Neural cell (in vitro differentiated cells): Measurements from ENCODE around the gene SPSB4. TPM values are rescaled to one million over a fixed set of nuclear protein-coding genes. Genes with fewer than 3 reads are reported as not detected.

Source experiments
- H2AFZ ChIP-seq: fragments of 200-600, 300-800 bp; sonication (generic), shearing (Covaris generic); 2 replicates; pipeline ENCODE4 v1.6.0; 2014; ENCODE audit warnings: low read depth, mild to moderate bottlenecking, antibody characterized with exemption, low read length, moderate library complexity
- H3F3A ChIP-seq: fragments of 200-600 bp; shearing (Covaris generic); 2 replicates; pipeline ENCODE4 v1.6.1; 2016; ENCODE audit warnings: mild to moderate bottlenecking, moderate library complexity, mixed read lengths, antibody characterized with exemption, low read length; ENCODE audit not compliant: insufficient read depth, poor library complexity, severe bottlenecking
- H3K27ac ChIP-seq: fragments of 200-600, 300-800 bp; sonication (generic), shearing (Covaris generic); 2 replicates; pipeline ENCODE4 v1.5.1; 2014; ENCODE audit warnings: mild to moderate bottlenecking, low read length, moderate library complexity
- H3K27me3 ChIP-seq: fragments of 300-800, 200-600 bp; sonication (generic), shearing (Covaris generic); 2 replicates; pipeline ENCODE4 v1.6.0; 2014; ENCODE audit warnings: mild to moderate bottlenecking, low read depth, low read length, moderate library complexity; ENCODE audit not compliant: insufficient read depth
- H3K36me3 ChIP-seq: fragments of 300-800, 200-600 bp; sonication (generic), shearing (Covaris generic); 2 replicates; pipeline ENCODE4 v1.5.1; 2014; ENCODE audit warnings: mild to moderate bottlenecking, antibody characterized with exemption, low read length, moderate library complexity; ENCODE audit not compliant: insufficient read depth
- H3K4me2 ChIP-seq: fragments of 300-800, 200-600 bp; sonication (generic), shearing (Covaris generic); 2 replicates; pipeline ENCODE4 v1.6.0; 2014; ENCODE audit warnings: mild to moderate bottlenecking, low read length
- H3K4me3 ChIP-seq: fragments of 300-800, 200-600 bp; sonication (generic), shearing (Covaris generic); 2 replicates; pipeline ENCODE4 v1.5.1; 2014; ENCODE audit warnings: mild to moderate bottlenecking, low read length, moderate library complexity
- H3K79me2 ChIP-seq: fragments of 200-600 bp; shearing (Covaris generic); replicated peaks from 2 replicates; pipeline ENCODE4 v1.6.0; 2014; ENCODE audit warnings: mild to moderate bottlenecking, low read length, moderate library complexity; ENCODE audit not compliant: insufficient read depth
- H3K9ac ChIP-seq: fragments of 300-800, 200-600 bp; sonication (generic), shearing (Covaris generic); 2 replicates; pipeline ENCODE4 v1.6.1; 2016; ENCODE audit warnings: mild to moderate bottlenecking, low read length, mixed read lengths
- H3K9me2 ChIP-seq: fragments of 200-600 bp; shearing (Covaris generic); 2 replicates; pipeline ENCODE4 v1.6.1; 2016; ENCODE audit warnings: mild to moderate bottlenecking, low read length, mixed read lengths; ENCODE audit not compliant: insufficient read depth
- H3K9me3 ChIP-seq: fragments of 200-600, 300-800 bp; sonication (generic), shearing (Covaris generic); 2 replicates; pipeline ENCODE4 v1.6.1; 2016; ENCODE audit warnings: mild to moderate bottlenecking, mixed run types, low read length, moderate library complexity, mixed read lengths
- H4K20me1 ChIP-seq: fragments of 200-600 bp; shearing (Covaris generic); 2 replicates; pipeline ENCODE4 v1.6.1; 2016; ENCODE audit warnings: mild to moderate bottlenecking, mixed run types; ENCODE audit not compliant: insufficient read depth
- EP300 ChIP-seq: fragments of 450-650 bp; conservative IDR thresholded peaks from 2 replicates; pipeline ENCODE4 v1.6.1; 2014; ENCODE audit warnings: antibody characterized with exemption, mild to moderate bottlenecking, moderate library complexity; ENCODE audit not compliant: poor library complexity, severe bottlenecking
- EZH2 ChIP-seq: fragments of 200-600, 300-800 bp; shearing (Covaris generic), sonication (generic); IDR thresholded peaks from 2 replicates; pipeline ENCODE4 v1.6.1; 2014; ENCODE audit warnings: antibody characterized with exemption, low read length, borderline replicate concordance, mild to moderate bottlenecking; ENCODE audit not compliant: insufficient read depth, poor library complexity, severe bottlenecking
- MXI1 ChIP-seq: fragments of 450-650 bp; conservative IDR thresholded peaks from 2 replicates; pipeline ENCODE4 v1.6.1; 2014; ENCODE audit warnings: antibody characterized with exemption, mild to moderate bottlenecking; ENCODE audit not compliant: poor library complexity, severe bottlenecking
- POLR2AphosphoS5 ChIP-seq: IDR thresholded peaks from 2 replicates; pipeline ENCODE4 v1.6.1; 2012
- RAD21 ChIP-seq: fragments of 450-650 bp; conservative IDR thresholded peaks from 2 replicates; pipeline ENCODE4 v1.6.1; 2014; ENCODE audit warnings: antibody characterized with exemption, mild to moderate bottlenecking, moderate library complexity
- SMC3 ChIP-seq: fragments of 450-650 bp; conservative IDR thresholded peaks from 2 replicates; pipeline ENCODE4 v1.6.1; 2014; ENCODE audit warnings: antibody characterized with exemption, mild to moderate bottlenecking, moderate library complexity; ENCODE audit not compliant: poor library complexity
- TAF1 ChIP-seq: IDR thresholded peaks from 2 replicates; pipeline ENCODE4 v1.6.1; 2012; ENCODE audit warnings: low read depth
- polyA plus RNA-seq: library from polyadenylated mRNA; depleted of rRNA; stranded (reverse); fragments of >200 nt; gene quantifications from 2 replicates; pipeline ENCODE4 v1.2.3, GENCODE V29; 2014
- TF ChIP-seq, protein P1 (sequence below): fragments of 450-650 bp; IDR thresholded peaks from 2 replicates; pipeline ENCODE4 v1.5.1; 2014; ENCODE audit warnings: antibody characterized with exemption, mild to moderate bottlenecking, moderate library complexity; ENCODE audit not compliant: poor library complexity, severe bottlenecking
- TF ChIP-seq, protein P2 (sequence below): IDR thresholded peaks from 2 replicates; pipeline ENCODE4 v1.6.1; 2012; ENCODE audit warnings: borderline replicate concordance

SPSB4 gene
- polyA plus RNA-seq, 1 donor from 2014 or later, result 6.1 TPM

- H3K4me2 ChIP-seq, result no peak overlapping the region
- TF ChIP-seq EZH2, result no peak
- no peak for TF ChIP-seq SMC3
- no peak for TF ChIP-seq RAD21
- no peak for TF ChIP-seq EP300
- TF ChIP-seq MXI1, result no peak
- TF ChIP-seq, protein P1, sequence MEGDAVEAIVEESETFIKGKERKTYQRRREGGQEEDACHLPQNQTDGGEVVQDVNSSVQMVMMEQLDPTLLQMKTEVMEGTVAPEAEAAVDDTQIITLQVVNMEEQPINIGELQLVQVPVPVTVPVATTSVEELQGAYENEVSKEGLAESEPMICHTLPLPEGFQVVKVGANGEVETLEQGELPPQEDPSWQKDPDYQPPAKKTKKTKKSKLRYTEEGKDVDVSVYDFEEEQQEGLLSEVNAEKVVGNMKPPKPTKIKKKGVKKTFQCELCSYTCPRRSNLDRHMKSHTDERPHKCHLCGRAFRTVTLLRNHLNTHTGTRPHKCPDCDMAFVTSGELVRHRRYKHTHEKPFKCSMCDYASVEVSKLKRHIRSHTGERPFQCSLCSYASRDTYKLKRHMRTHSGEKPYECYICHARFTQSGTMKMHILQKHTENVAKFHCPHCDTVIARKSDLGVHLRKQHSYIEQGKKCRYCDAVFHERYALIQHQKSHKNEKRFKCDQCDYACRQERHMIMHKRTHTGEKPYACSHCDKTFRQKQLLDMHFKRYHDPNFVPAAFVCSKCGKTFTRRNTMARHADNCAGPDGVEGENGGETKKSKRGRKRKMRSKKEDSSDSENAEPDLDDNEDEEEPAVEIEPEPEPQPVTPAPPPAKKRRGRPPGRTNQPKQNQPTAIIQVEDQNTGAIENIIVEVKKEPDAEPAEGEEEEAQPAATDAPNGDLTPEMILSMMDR, result no peak
- TF ChIP-seq TAF1, result no peak
- TF ChIP-seq POLR2AphosphoS5, result no peak
- TF ChIP-seq, protein P2, sequence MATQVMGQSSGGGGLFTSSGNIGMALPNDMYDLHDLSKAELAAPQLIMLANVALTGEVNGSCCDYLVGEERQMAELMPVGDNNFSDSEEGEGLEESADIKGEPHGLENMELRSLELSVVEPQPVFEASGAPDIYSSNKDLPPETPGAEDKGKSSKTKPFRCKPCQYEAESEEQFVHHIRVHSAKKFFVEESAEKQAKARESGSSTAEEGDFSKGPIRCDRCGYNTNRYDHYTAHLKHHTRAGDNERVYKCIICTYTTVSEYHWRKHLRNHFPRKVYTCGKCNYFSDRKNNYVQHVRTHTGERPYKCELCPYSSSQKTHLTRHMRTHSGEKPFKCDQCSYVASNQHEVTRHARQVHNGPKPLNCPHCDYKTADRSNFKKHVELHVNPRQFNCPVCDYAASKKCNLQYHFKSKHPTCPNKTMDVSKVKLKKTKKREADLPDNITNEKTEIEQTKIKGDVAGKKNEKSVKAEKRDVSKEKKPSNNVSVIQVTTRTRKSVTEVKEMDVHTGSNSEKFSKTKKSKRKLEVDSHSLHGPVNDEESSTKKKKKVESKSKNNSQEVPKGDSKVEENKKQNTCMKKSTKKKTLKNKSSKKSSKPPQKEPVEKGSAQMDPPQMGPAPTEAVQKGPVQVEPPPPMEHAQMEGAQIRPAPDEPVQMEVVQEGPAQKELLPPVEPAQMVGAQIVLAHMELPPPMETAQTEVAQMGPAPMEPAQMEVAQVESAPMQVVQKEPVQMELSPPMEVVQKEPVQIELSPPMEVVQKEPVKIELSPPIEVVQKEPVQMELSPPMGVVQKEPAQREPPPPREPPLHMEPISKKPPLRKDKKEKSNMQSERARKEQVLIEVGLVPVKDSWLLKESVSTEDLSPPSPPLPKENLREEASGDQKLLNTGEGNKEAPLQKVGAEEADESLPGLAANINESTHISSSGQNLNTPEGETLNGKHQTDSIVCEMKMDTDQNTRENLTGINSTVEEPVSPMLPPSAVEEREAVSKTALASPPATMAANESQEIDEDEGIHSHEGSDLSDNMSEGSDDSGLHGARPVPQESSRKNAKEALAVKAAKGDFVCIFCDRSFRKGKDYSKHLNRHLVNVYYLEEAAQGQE, result no peak
These were observed 45.8 kb downstream of the SPSB4 start for GRCh38 chr3:141096981-141097380.

GRCh38 chr3:141100112-141100511, 49.0 kb downstream of the SPSB4 start:
- Histone ChIP-seq H3K79me2 (peaks cover 8% of the 10 kb centered on the region), H4K20me1 (no peaks in the 10 kb centered on the region), H3K27me3 (no peaks in the 10 kb centered on the region), H3K27ac (no peak overlapping the region), H2AFZ (no peak overlapping the region), H3K4me3 (no peak overlapping the region), H3K9me2 (no peaks in the 10 kb centered on the region), H3K9me3 (no peaks in the 10 kb centered on the region), H3K9ac (no peak overlapping the region), H3K36me3 (no peaks in the 10 kb centered on the region), H3F3A (no peaks in the 10 kb centered on the region), H3K4me2 (no peak overlapping the region)
- TF ChIP-seq TAF1 (no peak), MXI1 (no peak), SMC3 (no peak), EZH2 (no peak), EP300 (no peak), POLR2AphosphoS5 (no peak)
- TF ChIP-seq, protein P1, result no peak
- TF ChIP-seq, protein P2, result no peak

More at GRCh38 chr3:141096981-141097380, 45.8 kb downstream of the SPSB4 start:
- Histone ChIP-seq H2AFZ (no peak overlapping the region), H3K79me2 (peaks cover 8% of the 10 kb centered on the region), H3K4me3 (no peak overlapping the region), H3K9me3 (no peaks in the 10 kb centered on the region), H3K27me3 (no peaks in the 10 kb centered on the region), H3F3A (no peaks in the 10 kb centered on the region), H3K9me2 (no peaks in the 10 kb centered on the region), H3K27ac (no peak overlapping the region), H4K20me1 (no peaks in the 10 kb centered on the region), H3K36me3 (no peaks in the 10 kb centered on the region), H3K9ac (no peak overlapping the region)
